Right ventricle myocardium superior (tissue), 1 donor: Measurements from ENCODE around the gene POPDC2. TPM values are rescaled to one million over a fixed set of nuclear protein-coding genes. Genes with fewer than 3 reads are reported as not detected.

Source experiments
- ATAC-seq: fragments of 200-7000 bp; cut with Tn5 transposase; one replicate; pipeline ENCODE4 v1.9.1; 2020; ENCODE audit warnings: mild to moderate bottlenecking; ENCODE audit not compliant: poor library complexity
- DNase-seq: peaks from one replicate; pipeline ENCODE4 v3.0.0-alpha.2; 2020
- intact Hi-C: fragments of 100-400 bp; cut with DNase I; formaldehyde crosslinking; loops from one replicate; pipeline ENCODE4 v1.11.2; 2022
- total RNA-seq: library from RNA; stranded (reverse); fragmentation: NEBNext Ultra II Directional; extraction: Animal tissue kit (Norgen Biotek cat#: 25700); gene quantifications from one replicate; pipeline ENCODE4 v1.2.1, GENCODE V29; 2021
- donor health status: DM: no; HTN: yes; CAD: no; lungs with severe emphysema.

The POPDC2 gene
- total RNA-seq, 1 donor from 2014 or later, result 538 TPM

GRCh38 chr3:119628390-119628789 is 32.0 kb downstream of the POPDC2 start:
- no peak for DNase-seq
- intact Hi-C loops, result no loop called here
- ATAC-seq, result no peak

DNA sequence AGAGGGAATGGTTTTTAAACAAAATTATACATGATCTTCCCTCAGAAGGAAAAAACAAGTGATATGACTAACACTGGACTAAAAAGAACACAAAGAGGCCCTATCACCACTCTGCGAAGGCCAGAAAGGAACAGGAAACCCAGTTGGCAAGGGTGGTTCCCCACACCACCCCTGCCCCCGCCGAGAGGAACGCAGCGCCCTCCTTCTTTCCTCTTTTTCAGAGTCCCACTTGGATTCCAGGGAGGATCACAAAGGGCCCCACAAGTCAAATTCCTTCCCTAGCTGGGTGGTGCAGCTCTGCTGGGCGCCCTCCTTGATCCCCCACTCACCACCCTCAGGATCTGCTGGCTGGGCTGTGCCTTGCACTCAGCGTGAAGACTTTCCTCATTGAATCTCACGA is 32.9 kb downstream of the POPDC2 start:
- ATAC-seq (peak; percentile 41), DNase-seq (peak; percentile 57)

DNA sequence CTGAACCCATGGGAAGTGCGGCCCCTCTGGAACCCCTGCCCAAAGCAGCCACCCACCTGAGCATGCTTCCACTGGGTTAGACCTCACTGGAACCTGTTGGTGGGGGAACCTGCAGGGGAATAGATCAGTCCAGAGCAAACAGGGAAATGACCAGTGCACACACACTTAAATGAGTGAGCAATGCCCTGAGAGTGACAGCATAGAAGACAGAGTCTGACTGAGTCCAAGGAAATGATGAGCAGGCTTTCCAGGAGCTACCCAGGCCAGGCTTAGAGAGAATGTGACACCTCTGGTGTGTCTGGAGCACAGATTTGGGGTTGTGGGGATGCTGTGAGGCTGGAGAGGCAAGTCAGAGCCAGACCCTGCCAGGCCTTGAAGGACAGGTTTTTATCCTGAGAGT is 34.2 kb downstream of the POPDC2 start:
- DNase-seq (no peak), ATAC-seq (no peak)
- intact Hi-C loops, result no loop called here

More for the DNA sequence above, 32.9 kb downstream of the POPDC2 start:
- intact Hi-C loops, result no loop called here

- intact Hi-C loops, result no loop called here
- DNase-seq, result no peak
- no peak for ATAC-seq
These were observed 34.8 kb downstream of the POPDC2 start for GRCh38 chr3:119625451-119626153.

DNA sequence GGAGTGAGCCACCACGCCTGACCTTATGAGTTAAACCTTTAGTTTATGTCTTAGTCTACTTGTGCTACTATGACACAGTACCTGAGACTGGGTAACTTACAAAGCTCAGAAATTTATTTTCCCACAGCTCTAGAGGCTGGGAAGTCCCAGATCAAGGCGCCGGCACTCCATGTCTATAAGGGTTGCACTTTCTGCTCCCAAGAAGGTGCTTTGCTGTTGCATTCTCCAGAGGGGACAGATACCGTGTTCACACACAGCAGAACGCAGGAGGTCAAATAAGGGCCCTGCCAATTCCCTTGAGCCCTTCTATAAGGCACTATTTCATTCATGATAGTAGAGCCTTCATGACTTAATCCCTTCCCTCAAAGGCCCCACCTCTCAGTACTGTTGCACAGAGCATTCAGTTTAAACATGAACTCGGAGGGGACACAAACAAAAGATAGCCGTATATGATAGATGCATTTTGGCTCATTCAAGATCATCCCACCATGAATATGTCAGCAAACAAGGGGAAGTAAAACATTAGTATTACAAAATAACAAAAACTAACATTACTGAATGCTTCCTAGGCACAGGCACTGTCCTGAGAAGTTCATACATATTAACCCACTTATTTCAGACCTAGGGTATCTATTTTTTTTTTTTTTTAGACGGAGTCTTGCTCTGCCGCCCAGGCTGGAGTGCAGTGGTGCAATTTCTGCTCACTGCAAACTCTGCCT is 36.2 kb downstream of the POPDC2 start:
- intact Hi-C loops, result no loop called here
- ATAC-seq (no peak), DNase-seq (no peak)

DNA sequence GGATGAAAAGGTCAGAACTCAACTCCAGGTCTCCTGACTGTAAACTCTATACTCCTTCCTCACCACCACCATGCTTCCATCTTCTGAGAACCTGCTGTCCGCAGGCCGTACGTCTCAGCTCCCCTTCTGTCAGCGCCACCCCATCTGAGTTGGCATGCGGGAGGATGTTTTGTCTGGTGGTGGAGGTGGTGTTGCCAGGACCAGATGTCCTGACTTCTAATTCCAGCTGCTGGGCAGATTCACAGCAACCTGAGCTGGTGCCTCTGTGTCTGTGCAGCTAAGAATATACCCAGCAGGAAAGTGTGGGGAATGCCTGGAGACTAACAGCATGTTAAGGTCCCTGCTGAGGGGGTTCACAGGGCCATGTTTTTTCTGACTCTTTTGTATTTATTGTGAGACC is 39.5 kb downstream of the POPDC2 start:
- DNase-seq (no peak), ATAC-seq (no peak)
- intact Hi-C loops, result no loop called here

- DNase-seq (no peak), ATAC-seq (no peak)
- intact Hi-C loops, result no loop called here
These were observed 41.3 kb downstream of the POPDC2 start for GRCh38 chr3:119619094-119619493.

DNA sequence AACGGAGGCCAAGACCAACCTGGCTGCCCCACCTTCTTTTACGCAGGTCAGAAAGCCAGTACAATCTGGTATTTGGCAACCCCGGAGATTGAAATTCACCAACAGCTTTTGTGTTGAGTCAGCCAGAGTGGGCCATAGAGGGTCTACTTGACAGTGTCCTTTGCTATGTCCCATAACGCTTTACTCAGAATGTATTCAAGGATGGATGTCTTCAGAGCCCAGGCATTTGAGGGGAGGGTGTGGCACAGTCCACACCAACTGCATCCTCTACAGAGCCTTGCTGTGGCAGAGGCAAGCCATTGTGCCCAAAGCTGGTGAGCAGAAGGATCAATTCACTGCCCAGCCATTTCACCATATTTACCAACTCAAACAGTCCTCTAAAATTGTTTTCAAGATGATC is 44.3 kb downstream of the POPDC2 start:
- no peak for ATAC-seq
- intact Hi-C loops, result no loop called here
- no peak for DNase-seq

DNA sequence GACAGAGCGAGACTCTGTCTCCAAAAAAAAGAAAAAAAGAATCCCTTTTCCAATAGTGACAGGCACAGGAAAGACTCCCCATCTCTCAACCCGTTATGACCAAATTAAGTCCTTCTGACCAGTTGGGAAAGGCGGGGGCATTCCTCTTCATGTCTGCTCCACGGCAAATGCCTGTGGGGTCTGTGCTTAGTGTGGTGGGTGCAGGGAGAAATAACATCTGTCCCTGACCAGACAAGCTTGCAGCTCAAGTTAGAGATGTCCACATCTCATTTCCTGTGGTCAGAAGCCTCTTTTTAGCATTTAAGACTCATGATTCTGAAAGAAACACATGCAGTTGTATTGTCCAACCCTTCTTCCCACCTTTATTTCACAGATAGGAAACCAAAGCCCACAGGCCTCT is 46.5 kb downstream of the POPDC2 start:
- DNase-seq (no peak), ATAC-seq (no peak)
- intact Hi-C loops, result no loop called here

DNA sequence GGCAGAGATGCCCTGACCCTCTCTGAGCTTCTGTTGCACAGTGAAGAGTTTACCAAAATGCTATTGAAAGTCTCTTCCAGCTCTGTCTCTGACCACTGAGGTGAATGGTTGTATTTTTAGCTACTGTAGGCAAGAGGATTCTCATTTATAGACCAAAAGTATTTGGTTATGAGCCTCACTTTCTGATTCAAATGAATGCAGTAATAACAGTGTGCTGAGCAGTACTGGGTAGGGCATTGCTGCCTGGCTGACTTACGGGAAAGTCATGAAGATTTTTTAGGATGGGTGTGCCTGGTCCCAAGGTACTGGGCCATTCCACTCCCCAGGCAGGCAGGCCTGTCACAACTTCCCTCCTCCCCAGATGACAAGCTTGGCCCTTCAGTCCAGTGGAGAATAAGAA is 47.2 kb downstream of the POPDC2 start:
- no peak for DNase-seq
- no peak for ATAC-seq
- intact Hi-C loops, result no loop called here

DNA sequence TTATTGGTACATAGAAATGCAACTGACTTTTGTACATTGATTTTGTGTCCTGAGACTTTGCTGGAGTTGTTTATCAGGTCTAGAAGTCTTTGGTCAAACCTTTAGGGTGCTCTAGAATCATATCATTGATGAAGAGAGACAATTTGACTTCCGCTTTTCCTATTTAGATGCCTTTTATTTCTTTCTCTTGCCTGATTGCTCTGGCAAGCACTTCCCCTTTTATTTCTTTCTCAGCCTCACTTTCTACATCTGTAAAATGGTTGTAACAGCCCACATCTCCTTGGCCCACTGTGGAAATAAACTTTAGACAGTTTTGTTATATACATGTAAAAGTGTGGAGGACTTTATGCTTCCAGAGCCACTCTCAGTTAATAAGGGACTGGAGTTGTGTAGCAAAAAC is 48.7 kb downstream of the POPDC2 start:
- intact Hi-C loops, result no loop called here
- ATAC-seq, result no peak
- DNase-seq, result no peak

DNA sequence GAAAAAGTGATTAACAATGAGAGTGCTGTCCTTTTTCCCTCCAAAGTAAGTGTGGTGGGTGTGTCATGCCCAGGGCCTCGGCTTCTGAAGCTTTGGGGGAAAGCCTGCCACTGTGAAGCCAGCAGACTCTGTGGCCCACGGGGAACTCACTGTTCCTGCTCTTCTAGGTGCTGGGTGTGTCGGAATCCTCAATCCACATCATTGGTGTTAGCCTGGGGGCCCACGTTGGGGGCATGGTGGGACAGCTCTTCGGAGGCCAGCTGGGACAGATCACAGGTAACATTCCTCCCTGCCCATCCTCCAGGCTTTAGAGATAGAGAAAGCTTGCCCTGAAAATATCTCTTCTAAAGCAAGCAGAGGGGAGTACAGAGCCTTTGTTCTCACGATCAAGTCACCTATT is 51.1 kb downstream of the POPDC2 start:
- ATAC-seq (no peak), DNase-seq (no peak)
- intact Hi-C loops, result no loop called here

- intact Hi-C loops, result no loop called here
- ATAC-seq, result no peak
- DNase-seq, result no peak
These were observed 51.9 kb downstream of the POPDC2 start for GRCh38 chr3:119608405-119609000.

DNA sequence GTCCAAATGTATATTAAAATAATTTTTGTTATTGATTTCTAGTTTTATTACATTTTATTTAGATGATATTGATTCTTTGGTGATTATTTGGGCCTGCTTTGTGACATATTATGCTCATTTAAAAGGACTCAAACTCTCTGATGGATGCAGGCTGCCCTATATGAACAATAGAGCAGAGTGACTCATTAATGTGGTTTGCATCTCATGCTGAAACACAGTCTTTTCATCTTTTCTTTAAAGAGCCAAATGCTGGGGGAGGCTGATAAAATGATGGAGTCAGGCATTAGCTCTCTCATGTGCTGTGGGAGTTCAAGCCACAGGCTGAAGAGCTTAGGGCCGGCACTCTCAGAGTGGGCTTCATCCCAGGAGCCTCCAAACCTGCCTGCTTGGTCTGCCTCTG is 55.5 kb downstream of the POPDC2 start:
- DNase-seq, result no peak
- ATAC-seq, result no peak
- intact Hi-C loops, result loop anchor here (5.0 kb wide), 1 partner anchor 32 kb away; no protein-coding TSS in a partner anchor

DNA sequence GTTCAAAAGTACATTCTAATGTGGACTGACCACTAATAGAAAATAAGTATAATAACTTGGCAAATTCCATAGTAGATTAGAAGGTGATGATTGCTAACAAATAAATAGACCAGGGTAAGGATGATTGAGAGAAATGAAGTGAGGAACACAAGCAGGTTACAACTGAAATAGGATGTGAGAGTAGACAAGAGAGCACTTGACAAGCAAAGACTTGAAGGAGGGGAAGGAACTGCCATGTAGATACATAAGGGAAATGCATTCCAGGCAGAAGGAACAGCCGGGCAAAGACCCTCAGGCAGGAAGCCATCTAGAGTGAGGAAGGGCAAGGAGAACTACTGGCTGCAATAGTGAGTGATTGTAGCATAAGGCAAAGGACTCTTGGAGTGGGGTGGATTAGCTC is 57.7 kb downstream of the POPDC2 start:
- ATAC-seq (no peak), DNase-seq (no peak)
- intact Hi-C loops, result loop anchor here (5.0 kb wide), 1 partner anchor 35 kb away; no protein-coding TSS in a partner anchor

GRCh38 chr3:119601154-119601553 is 59.2 kb downstream of the POPDC2 start:
- no peak for DNase-seq
- intact Hi-C loops, result loop anchor here (5.0 kb wide), 1 partner anchor 36 kb away; no protein-coding TSS in a partner anchor
- peak; percentile 17 for ATAC-seq

- intact Hi-C loops, result loop anchor here (5.0 kb wide), 1 partner anchor 37 kb away; no protein-coding TSS in a partner anchor
- ATAC-seq, result peak; percentile 71
- DNase-seq, result peak; percentile 53
These were observed 59.7 kb downstream of the POPDC2 start for GRCh38 chr3:119600732-119601131.

DNA sequence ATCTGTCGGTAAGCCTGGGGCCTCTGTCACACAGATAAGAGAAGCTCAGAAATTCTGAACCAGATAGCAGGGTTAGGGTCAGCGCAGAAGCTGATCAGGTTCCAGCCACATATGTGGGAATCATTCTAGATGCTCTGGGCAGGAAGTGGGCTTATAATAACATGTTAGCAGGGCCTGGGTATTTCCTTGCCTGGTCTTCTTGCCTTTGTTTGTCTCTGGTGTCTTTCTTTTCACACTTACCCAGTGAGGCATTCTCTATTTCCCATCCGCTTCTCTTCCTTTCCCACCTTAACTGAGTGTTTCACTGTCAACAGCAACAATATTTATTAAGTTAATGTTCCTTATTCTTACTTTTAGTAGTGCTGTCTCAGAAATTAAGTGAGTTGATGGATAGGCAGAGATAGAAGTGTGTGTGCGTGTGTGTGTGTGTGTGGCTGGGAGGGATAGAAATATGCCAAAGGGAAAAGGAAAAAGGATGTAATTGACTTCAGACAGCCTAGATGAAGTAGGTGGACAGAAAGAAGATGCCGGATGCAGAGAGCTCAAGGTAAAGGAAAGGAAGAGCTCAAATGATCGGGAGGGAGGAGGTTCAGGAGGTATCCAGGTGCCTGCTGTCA is 60.7 kb downstream of the POPDC2 start:
- no peak for DNase-seq
- ATAC-seq, result no peak
- intact Hi-C loops, result loop anchor here (5.0 kb wide), 2 partner anchors 38 to 78 kb away; partner anchors contain the start of gene COX17

GRCh38 chr3:119598410-119599098 is 61.8 kb downstream of the POPDC2 start:
- DNase-seq, result no peak
- ATAC-seq, result peak; percentile 41
- intact Hi-C loops, result loop anchor here (5.0 kb wide), 1 partner anchor 79 kb away; the partner anchor contains the start of gene COX17
